DMS 273 treated with DMSO at 0.1 percent for 48 hours (cell line): ENCODE results near the gene POU3F3.

ENCODE experiments used
- DNase-seq: peaks from one replicate; lab custom pipeline; 2025; lab: John Stamatoyannopoulos, UW

Gene POU3F3

GRCh38 chr2:104847586-104848160 is 6.2 kb upstream of the POU3F3 start:
- no peak for DNase-seq

GRCh38 chr2:104848526-104848925 is 5.4 kb upstream of the POU3F3 start:
- no peak for DNase-seq

- no peak for DNase-seq
These were observed 4.8 kb upstream of the POU3F3 start for GRCh38 chr2:104849101-104849500.

- DNase-seq, result peak; percentile 32
These were observed 4.2 kb upstream of the POU3F3 start for GRCh38 chr2:104849618-104850141.

- DNase-seq, result no peak
These were observed 3.3 kb upstream of the POU3F3 start for GRCh38 chr2:104850361-104851290.

- no peak for DNase-seq
These were observed 2.4 kb upstream of the POU3F3 start for GRCh38 chr2:104851291-104852089.

GRCh38 chr2:104852090-104852666 is 1.7 kb upstream of the POU3F3 start:
- no peak for DNase-seq

GRCh38 chr2:104854498-104855220 is 744 bp downstream of the POU3F3 start:
- no peak for DNase-seq

- DNase-seq, result no peak
These were observed 1.5 kb downstream of the POU3F3 start for GRCh38 chr2:104855221-104856085.

GRCh38 chr2:104856086-104856972 is 2.4 kb downstream of the POU3F3 start:
- DNase-seq, result no peak

- no peak for DNase-seq
These were observed 3.0 kb downstream of the POU3F3 start for GRCh38 chr2:104856973-104857261.

- no peak for DNase-seq
These were observed 3.5 kb downstream of the POU3F3 start for GRCh38 chr2:104857262-104858005.

GRCh38 chr2:104858006-104858978 is 4.4 kb downstream of the POU3F3 start:
- DNase-seq, result peak; percentile 12

GRCh38 chr2:104859291-104859765 is 5.4 kb downstream of the POU3F3 start:
- DNase-seq, result peak; percentile 64

GRCh38 chr2:104859766-104860450 is 6.0 kb downstream of the POU3F3 start:
- DNase-seq, result peak; percentile 54

GRCh38 chr2:104860451-104860790 is 6.5 kb downstream of the POU3F3 start:
- DNase-seq, result no peak
